ENCODE data around the gene CTNNA2.

CTNNA2 gene

DNA sequence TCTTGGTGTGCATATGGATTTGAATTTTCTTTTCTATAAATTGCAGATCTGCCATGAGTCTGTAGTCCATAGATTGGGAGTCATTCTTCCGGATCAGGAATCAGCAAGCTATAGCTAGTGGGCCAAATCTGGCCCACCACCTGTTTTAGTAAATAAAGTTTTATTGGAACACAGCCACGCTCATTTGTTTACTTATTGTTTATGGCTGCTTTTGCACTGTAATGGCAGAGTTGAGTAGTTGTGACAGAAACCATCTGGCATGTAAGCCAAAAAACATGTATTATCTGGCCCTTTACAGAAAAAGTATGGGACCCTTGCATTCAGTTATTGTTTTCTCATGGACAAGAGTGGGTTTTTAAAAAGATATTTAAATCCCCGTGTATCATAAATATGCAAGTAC lies 600.5 kb downstream of the CTNNA2 start:
- no peaks in the 10 kb centered on the region for H3K36me3 ChIP-seq (ENCODE audit: control insufficient read depth, insufficient read depth, low read length)
- H3K9ac ChIP-seq (ENCODE audit: low read length), result no peak overlapping the region
- no peak overlapping the region for H3K27ac ChIP-seq (ENCODE audit: low read depth, low read length)
- H3K4me3 ChIP-seq (ENCODE audit: low read length), result no peak overlapping the region
- no peaks in the 10 kb centered on the region for H3K27me3 ChIP-seq (ENCODE audit: control insufficient read depth, insufficient read depth, low read length)
- no peaks in the 10 kb centered on the region for H3K4me1 ChIP-seq (ENCODE audit: control insufficient read depth, insufficient read depth, low read length)

DNA sequence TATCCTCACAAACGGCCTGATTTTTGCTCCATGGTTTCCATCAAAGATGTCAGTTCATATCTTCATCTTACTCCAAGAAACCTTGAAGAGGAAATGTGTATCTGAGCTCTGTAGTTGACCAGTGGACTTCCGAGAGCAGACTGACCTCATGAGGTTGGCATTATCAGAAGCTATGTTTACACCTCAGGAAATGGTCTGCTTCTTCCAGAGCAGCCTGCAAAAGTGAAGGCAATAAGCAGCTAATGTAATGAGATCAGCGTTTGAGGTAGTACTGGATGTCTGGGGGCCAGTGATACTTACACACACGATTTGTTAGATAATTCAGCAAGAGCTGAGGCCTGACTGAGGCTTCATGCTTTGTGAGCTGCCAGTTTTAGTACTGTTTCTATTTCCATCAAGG lies 602.0 kb downstream of the CTNNA2 start:
- Histone ChIP-seq H3K9ac (ENCODE audit: low read length) (no peak overlapping the region), H3K27ac (ENCODE audit: low read depth, low read length) (no peak overlapping the region), H3K4me3 (ENCODE audit: low read length) (no peak overlapping the region), H3K27me3 (ENCODE audit: control insufficient read depth, insufficient read depth, low read length) (no peaks in the 10 kb centered on the region), H3K36me3 (ENCODE audit: control insufficient read depth, insufficient read depth, low read length) (no peaks in the 10 kb centered on the region), H3K4me1 (ENCODE audit: control insufficient read depth, insufficient read depth, low read length) (no peaks in the 10 kb centered on the region)

DNA sequence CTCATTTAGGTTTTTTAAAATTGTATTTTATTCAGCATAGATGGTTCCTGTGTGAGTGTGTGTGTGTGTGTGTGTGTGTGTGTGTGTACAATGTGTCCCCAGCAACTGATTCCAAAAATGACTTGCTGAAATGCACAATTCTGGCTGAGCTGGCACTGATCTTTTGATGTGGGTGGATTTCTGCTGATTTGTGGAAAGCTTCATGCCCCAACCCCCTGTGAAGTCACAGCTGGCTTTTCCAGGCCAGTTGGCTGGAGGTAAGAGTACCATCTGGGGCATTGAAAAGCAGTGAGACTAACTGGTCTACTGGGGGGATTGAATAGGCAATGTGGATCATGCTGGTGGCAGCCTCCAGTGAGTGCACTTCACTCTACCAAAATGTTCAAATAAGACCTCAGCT lies 604.5 kb downstream of the CTNNA2 start:
- no peak overlapping the region for H3K9ac ChIP-seq (ENCODE audit: low read length)

DNA sequence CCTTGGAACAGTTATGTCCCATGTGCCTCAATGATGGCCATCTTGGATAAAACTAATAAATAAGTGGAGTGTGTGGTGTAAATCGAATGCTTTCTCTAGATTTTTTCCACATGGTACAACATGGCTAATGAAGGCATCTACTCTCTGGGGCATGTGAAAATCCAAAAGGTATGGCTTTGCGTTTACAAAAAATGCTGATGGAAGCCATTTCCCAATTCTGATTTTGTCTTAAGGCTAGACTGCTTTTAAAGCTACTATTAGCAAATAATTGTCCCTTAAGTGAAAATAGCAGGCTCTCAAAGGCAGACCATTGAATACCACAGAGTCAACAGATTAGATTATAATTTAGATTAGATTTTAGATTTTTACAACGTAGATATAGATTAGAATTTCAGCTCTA lies 608.0 kb downstream of the CTNNA2 start:
- no peak overlapping the region for H3K27ac ChIP-seq (ENCODE audit: low read depth, low read length)
- no peaks in the 10 kb centered on the region for H3K4me1 ChIP-seq (ENCODE audit: control insufficient read depth, insufficient read depth, low read length)
- no peaks in the 10 kb centered on the region for H3K36me3 ChIP-seq (ENCODE audit: control insufficient read depth, insufficient read depth, low read length)
- no peaks in the 10 kb centered on the region for H3K27me3 ChIP-seq (ENCODE audit: control insufficient read depth, insufficient read depth, low read length)
- no peak overlapping the region for H3K4me3 ChIP-seq (ENCODE audit: low read length)
- no peak overlapping the region for H3K9ac ChIP-seq (ENCODE audit: low read length)

More for the DNA sequence above, 604.5 kb downstream of the CTNNA2 start:
- Histone ChIP-seq H3K4me3 (ENCODE audit: low read length) (no peak overlapping the region), H3K36me3 (ENCODE audit: control insufficient read depth, insufficient read depth, low read length) (no peaks in the 10 kb centered on the region), H3K27me3 (ENCODE audit: control insufficient read depth, insufficient read depth, low read length) (no peaks in the 10 kb centered on the region), H3K4me1 (ENCODE audit: control insufficient read depth, insufficient read depth, low read length) (no peaks in the 10 kb centered on the region), H3K27ac (ENCODE audit: low read depth, low read length) (no peak overlapping the region)

DNA sequence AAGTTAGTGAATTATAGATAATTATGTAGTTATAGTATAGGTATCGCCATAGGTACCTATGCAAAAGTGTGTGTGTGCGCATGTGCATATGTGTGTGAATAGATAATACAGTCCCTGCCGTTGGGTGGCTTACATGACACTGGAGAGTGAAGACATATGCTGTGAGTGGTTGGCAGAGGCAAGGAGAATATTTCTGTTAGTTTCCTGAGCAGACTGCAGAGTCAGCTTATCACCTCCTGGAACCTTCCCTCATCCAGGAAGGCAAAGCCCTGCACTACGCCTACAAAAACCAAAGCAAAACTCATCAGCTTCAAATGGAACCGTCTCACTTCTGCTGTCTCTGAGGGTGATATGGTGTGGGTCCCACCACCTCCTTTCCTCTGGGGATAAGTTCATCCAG lies 609.8 kb downstream of the CTNNA2 start:
- H3K27me3 ChIP-seq (ENCODE audit: control insufficient read depth, insufficient read depth, low read length), result no peaks in the 10 kb centered on the region
- no peak overlapping the region for H3K9ac ChIP-seq (ENCODE audit: low read length)
- no peaks in the 10 kb centered on the region for H3K4me1 ChIP-seq (ENCODE audit: control insufficient read depth, insufficient read depth, low read length)
- no peaks in the 10 kb centered on the region for H3K36me3 ChIP-seq (ENCODE audit: control insufficient read depth, insufficient read depth, low read length)
- no peak overlapping the region for H3K27ac ChIP-seq (ENCODE audit: low read depth, low read length)
- no peak overlapping the region for H3K4me3 ChIP-seq (ENCODE audit: low read length)

DNA sequence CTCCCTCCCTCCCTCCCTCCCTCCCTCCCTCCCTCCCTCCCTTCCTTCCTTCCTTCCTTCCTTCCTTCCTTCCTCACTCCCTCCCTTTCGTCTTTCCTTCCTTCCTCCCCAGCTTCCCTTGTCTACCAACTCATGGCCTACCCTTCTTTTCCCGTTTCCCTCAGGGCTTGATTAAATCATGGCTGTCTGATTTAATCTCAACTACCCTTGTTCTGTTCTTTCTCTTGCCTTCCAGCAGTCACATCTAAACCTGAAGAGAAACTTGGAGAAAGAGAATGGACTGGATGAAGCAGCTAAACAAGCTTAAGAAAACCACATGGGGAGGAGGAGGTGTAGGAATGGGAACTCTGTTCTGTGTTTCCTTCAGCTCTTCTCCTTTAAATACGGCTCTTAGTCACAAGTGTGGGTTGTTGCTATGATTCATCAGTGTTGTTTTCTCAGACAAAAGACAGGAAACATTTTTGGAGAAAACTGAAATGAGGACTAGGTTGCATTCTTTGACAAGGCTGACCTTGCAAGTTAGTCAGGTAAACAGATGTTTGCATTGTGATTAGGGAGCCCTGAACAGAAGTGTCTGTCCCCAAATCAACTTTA lies 613.8 kb downstream of the CTNNA2 start:
- Histone ChIP-seq H3K27ac (ENCODE audit: low read depth, low read length) (no peak overlapping the region), H3K4me1 (ENCODE audit: control insufficient read depth, insufficient read depth, low read length) (no peaks in the 10 kb centered on the region), H3K9ac (ENCODE audit: low read length) (no peak overlapping the region), H3K36me3 (ENCODE audit: control insufficient read depth, insufficient read depth, low read length) (no peaks in the 10 kb centered on the region), H3K4me3 (ENCODE audit: low read length) (no peak overlapping the region), H3K27me3 (ENCODE audit: control insufficient read depth, insufficient read depth, low read length) (no peaks in the 10 kb centered on the region)

DNA sequence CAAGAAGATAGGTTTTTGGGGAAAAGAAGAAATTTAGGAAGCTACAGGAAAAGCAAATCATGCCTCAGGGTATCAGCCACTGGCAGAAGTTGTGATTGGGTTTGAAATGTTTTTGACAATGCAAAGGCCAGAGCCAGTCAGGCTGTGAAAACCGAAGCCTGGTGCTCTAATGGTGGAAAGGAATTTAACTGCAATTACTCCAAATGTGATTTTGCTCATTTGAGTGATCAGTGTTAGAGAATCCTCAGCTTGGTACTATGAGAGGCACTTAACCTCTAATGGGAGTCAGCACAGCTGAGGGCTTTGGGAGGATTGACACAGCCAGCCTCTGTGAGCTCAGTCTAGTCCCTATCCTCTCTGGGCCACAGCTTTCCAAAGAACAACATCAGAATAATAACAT lies 615.2 kb downstream of the CTNNA2 start:
- no peaks in the 10 kb centered on the region for H3K36me3 ChIP-seq (ENCODE audit: control insufficient read depth, insufficient read depth, low read length)
- H3K4me1 ChIP-seq (ENCODE audit: control insufficient read depth, insufficient read depth, low read length), result no peaks in the 10 kb centered on the region
- no peak overlapping the region for H3K4me3 ChIP-seq (ENCODE audit: low read length)
- no peaks in the 10 kb centered on the region for H3K27me3 ChIP-seq (ENCODE audit: control insufficient read depth, insufficient read depth, low read length)
- H3K9ac ChIP-seq (ENCODE audit: low read length), result no peak overlapping the region
- H3K27ac ChIP-seq (ENCODE audit: low read depth, low read length), result no peak overlapping the region

DNA sequence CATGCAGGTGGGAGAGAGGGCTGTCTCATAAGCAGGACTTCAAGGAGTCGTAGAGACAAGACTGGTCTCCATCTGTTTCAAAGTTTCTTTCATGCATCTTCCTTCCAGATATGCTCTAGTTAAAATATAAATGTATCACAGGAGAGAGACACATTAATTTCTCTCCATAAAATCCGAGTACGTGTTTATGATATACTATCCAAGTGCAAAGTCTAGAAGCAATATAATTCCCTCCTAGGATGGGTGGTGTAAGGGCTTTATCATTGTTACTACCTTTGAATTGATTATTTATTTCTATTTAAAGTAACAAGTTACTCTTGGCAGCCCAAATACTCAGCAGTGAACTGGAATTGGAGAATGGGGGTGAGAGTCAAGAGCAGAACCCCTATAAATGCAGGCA lies 619.4 kb downstream of the CTNNA2 start:
- Histone ChIP-seq H3K36me3 (ENCODE audit: control insufficient read depth, insufficient read depth, low read length) (no peaks in the 10 kb centered on the region), H3K9ac (ENCODE audit: low read length) (no peak overlapping the region), H3K4me1 (ENCODE audit: control insufficient read depth, insufficient read depth, low read length) (no peaks in the 10 kb centered on the region), H3K4me3 (ENCODE audit: low read length) (no peak overlapping the region), H3K27me3 (ENCODE audit: control insufficient read depth, insufficient read depth, low read length) (no peaks in the 10 kb centered on the region), H3K27ac (ENCODE audit: low read depth, low read length) (no peak overlapping the region)

DNA sequence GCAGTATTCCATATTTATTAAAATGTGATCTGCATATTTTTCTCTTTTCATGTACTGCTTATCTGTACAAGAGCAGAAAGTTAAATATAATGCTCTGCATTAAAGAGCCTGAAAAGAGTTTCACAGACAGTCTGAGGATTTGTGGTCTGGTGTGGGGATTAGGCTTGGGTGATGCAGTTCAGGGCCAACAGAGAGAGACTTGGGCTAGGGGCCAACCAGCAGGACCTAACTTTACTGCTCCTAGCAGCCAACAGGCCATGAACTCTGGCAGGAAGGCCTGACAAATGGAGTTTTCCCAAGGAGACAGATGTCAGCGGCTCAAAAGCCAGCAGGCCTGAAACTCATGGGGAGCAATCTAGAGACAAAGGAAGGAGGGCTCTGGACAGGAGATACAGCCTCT lies 622.1 kb downstream of the CTNNA2 start:
- H3K4me3 ChIP-seq (ENCODE audit: low read length), result no peak overlapping the region
- H3K4me1 ChIP-seq (ENCODE audit: control insufficient read depth, insufficient read depth, low read length), result no peaks in the 10 kb centered on the region
- H3K27me3 ChIP-seq (ENCODE audit: control insufficient read depth, insufficient read depth, low read length), result no peaks in the 10 kb centered on the region
- no peaks in the 10 kb centered on the region for H3K36me3 ChIP-seq (ENCODE audit: control insufficient read depth, insufficient read depth, low read length)
- H3K9ac ChIP-seq (ENCODE audit: low read length), result no peak overlapping the region
- no peak overlapping the region for H3K27ac ChIP-seq (ENCODE audit: low read depth, low read length)

DNA sequence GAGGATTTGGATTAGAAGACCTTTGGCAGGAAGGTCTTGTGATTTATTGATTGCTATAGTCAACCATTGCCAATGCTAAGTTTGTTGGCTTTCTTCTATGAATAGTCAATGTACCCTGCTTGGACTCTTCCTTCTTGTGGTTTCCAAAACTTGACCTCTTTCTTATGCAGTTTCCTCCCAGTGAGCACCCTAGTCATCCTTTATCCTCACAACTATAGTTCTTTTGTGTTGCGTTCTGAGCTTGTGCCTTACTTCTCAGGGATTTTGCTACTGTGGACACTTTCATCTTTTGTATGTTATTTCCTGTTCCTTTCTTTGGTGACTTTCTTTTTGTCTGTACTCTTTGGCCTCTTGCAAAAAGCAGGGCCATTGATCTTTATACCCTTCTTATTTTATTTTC lies 623.5 kb downstream of the CTNNA2 start:
- Histone ChIP-seq H3K9ac (ENCODE audit: low read length) (no peak overlapping the region), H3K36me3 (ENCODE audit: control insufficient read depth, insufficient read depth, low read length) (no peaks in the 10 kb centered on the region)

DNA sequence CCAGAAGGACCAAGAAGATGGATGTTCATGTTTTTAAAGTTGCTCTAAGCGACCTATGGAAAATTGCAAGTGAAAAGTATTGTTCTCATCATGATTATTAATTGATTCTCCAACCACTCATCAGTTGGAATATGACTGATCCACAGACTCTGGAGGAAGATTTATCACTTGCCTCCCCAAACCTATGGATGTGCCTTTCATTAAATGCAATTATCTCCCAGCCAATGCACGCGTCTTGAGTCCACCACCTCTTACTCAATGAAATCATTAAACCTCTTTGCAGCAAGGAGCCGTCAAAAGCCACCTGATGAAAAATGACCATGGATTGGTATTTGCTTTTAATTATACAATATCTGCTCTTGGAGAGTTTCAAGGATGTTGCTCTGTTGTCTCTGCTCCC lies 626.1 kb downstream of the CTNNA2 start:
- no peak overlapping the region for H3K27ac ChIP-seq (ENCODE audit: low read depth, low read length)
- no peak overlapping the region for H3K4me3 ChIP-seq (ENCODE audit: low read length)
- no peak overlapping the region for H3K9ac ChIP-seq (ENCODE audit: low read length)
- H3K4me1 ChIP-seq (ENCODE audit: control insufficient read depth, insufficient read depth, low read length), result no peaks in the 10 kb centered on the region
- H3K36me3 ChIP-seq (ENCODE audit: control insufficient read depth, insufficient read depth, low read length), result no peaks in the 10 kb centered on the region
- H3K27me3 ChIP-seq (ENCODE audit: control insufficient read depth, insufficient read depth, low read length), result no peaks in the 10 kb centered on the region

More for the DNA sequence above, 623.5 kb downstream of the CTNNA2 start:
- Histone ChIP-seq H3K4me3 (ENCODE audit: low read length) (no peak overlapping the region), H3K27ac (ENCODE audit: low read depth, low read length) (no peak overlapping the region), H3K4me1 (ENCODE audit: control insufficient read depth, insufficient read depth, low read length) (no peaks in the 10 kb centered on the region), H3K27me3 (ENCODE audit: control insufficient read depth, insufficient read depth, low read length) (no peaks in the 10 kb centered on the region)

DNA sequence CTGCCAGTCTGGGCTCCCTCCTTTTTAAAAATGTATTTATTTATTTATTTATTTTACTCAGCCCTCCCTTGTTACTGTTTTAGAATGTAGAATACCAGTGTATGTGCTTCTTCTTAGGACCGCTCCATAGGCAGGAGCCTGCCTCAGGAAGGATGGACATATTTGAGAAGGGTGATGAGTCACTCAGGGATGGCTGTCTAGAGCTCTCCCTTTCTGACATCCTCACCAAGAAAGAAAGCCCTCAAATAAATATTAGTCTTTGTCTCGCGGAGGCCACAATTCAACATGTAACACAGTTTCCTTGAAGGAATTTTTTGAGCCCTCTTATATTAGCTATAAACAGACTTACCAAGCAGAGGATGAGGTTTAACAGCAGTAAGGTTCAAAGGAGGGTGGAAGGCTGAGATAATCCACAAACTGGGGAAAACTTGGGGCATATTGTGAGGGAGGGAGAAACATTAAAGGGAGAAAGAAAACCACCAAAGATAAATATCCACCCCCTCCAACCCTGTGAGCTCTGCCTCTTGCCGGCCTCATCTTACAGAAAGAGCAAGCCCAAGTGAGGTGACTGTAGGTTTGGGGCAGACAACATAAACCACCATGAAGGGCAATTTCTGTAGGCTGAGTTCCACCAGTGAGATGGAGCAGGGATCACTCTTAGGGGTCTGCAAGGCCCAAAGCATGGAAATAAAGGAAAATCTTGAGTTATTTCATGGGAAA lies 628.3 kb downstream of the CTNNA2 start:
- no peaks in the 10 kb centered on the region for H3K4me1 ChIP-seq (ENCODE audit: control insufficient read depth, insufficient read depth, low read length)
- H3K4me3 ChIP-seq (ENCODE audit: low read length), result no peak overlapping the region
- H3K9ac ChIP-seq (ENCODE audit: low read length), result no peak overlapping the region
- H3K27ac ChIP-seq (ENCODE audit: low read depth, low read length), result no peak overlapping the region
- H3K27me3 ChIP-seq (ENCODE audit: control insufficient read depth, insufficient read depth, low read length), result no peaks in the 10 kb centered on the region
- no peaks in the 10 kb centered on the region for H3K36me3 ChIP-seq (ENCODE audit: control insufficient read depth, insufficient read depth, low read length)

DNA sequence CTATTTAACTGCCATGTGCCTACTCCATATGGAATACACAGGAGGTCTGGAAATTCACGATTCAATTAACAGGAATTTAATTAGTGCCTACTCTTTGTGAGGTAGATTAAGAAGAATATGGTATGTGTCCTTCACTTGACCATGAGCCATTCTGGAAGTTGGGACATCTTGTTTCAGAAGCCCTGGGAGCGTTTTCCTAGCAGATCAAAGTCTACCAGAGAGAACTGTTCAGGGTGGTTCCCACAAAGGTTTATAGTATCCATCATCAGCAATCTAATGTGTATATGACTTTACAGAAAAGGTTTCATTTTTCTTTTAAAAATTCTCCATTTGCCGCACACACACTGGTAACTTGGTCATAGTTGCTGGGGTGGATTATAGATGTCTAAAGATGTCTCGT lies 632.6 kb downstream of the CTNNA2 start:
- no peak overlapping the region for H3K9ac ChIP-seq (ENCODE audit: low read length)
- H3K36me3 ChIP-seq (ENCODE audit: control insufficient read depth, insufficient read depth, low read length), result no peaks in the 10 kb centered on the region
- no peaks in the 10 kb centered on the region for H3K4me1 ChIP-seq (ENCODE audit: control insufficient read depth, insufficient read depth, low read length)
- no peak overlapping the region for H3K4me3 ChIP-seq (ENCODE audit: low read length)
- H3K27ac ChIP-seq (ENCODE audit: low read depth, low read length), result no peak overlapping the region
- H3K27me3 ChIP-seq (ENCODE audit: control insufficient read depth, insufficient read depth, low read length), result no peaks in the 10 kb centered on the region

Data from rectal smooth muscle tissue (tissue), 1 donor.